HepG2 (cell line): Measurements from ENCODE around the gene RAB15. TPM values are rescaled to one million over a fixed set of nuclear protein-coding genes. Genes with fewer than 3 reads are reported as not detected.

ENCODE experiments used
- ATAC-seq: fragments of 200-7000 bp; cut with Tn5 transposase; 3 replicates; pipeline ENCODE4 v1.9.1; 2020; ENCODE audit warnings: mild to moderate bottlenecking, moderate library complexity
- BruUV-seq: library from RNA; stranded (reverse); fragments of 400-500 nt; replicated peaks from 2 replicates; lab custom pipeline; 2021; lab: Mats Ljungman, UMichigan
- CTCF ChIA-PET: fragments of 300-600 bp; formaldehyde crosslinking; extraction: SDS; loops from one replicate; lab custom pipeline; 2021; ENCODE audit warnings: low total read pairs, inconsistent platforms, low intra/inter-chr PET ratio; lab: Yijun Ruan, JAX
- POLR2A ChIA-PET: fragments of 350-600 bp; sonication (Branson Sonifier 250); formaldehyde crosslinking; loops from one replicate; lab custom pipeline; 2020; ENCODE audit warnings: antibody characterized with exemption, inconsistent platforms; lab: Yijun Ruan, JAX
- DNase-seq: peaks from one replicate; pipeline ENCODE4 v3.0.0-alpha.2; 2015; ENCODE audit warnings: low spot score
- FAIRE-seq: peaks from 3 replicates; lab custom pipeline; 2011; peaks lifted over from hg19 to GRCh38; lab: Jason Lieb, UNC
- H2AFZ ChIP-seq: one replicate; pipeline ENCODE4 v1.6.1; 2011; ENCODE audit warnings: low read length, inconsistent platforms
- H3K27ac ChIP-seq: fragments of 300-600 bp; 3 replicates; pipeline ENCODE4 v1.8.0; 2011; ENCODE audit warnings: mixed run types, mild to moderate bottlenecking, mixed read lengths, low read length, inconsistent platforms; ENCODE audit not compliant: insufficient read depth; ENCODE audit errors: extremely low read length
- H3K27me3 ChIP-seq, 2 experiments: fragments of 200-600 bp in 1 of 2; 2 replicates in 1 of 2; 3 replicates in 1 of 2; pipeline versions ENCODE4 v1.6.0 to v1.8.0; 2011; ENCODE audit warnings: low read length in 2 of 2, mild to moderate bottlenecking in 2 of 2, moderate library complexity in 2 of 2, inconsistent platforms in 1 of 2; ENCODE audit not compliant: insufficient read depth in 2 of 2, control insufficient read depth in 1 of 2
- H3K36me3 ChIP-seq, 2 experiments: fragments of 200-600 bp in 1 of 2; replicated peaks in 1 of 2; 2 replicates in 1 of 2; 3 replicates in 1 of 2; pipeline versions ENCODE4 v1.5.1 to v1.8.0; 2011; ENCODE audit warnings: low read length in 2 of 2, inconsistent platforms in 1 of 2; ENCODE audit not compliant: insufficient read depth in 2 of 2, control insufficient read depth in 1 of 2
- H3K4me1 ChIP-seq: 2 replicates; pipeline ENCODE4 v1.5.1; 2012; ENCODE audit warnings: low read length, inconsistent platforms; ENCODE audit not compliant: insufficient read depth
- H3K4me2 ChIP-seq: 2 replicates; pipeline ENCODE4 v1.6.0; 2011; ENCODE audit warnings: low read depth, low read length, inconsistent platforms
- H3K4me3 ChIP-seq, 3 experiments: fragments of 200-600 bp in 1 of 3; sonication (generic), shearing (Covaris generic) in 1 of 3; replicated peaks in 1 of 3; 2 replicates each; pipeline ENCODE4 v1.5.1; 2011 to 2016; ENCODE audit warnings: low read length in 3 of 3, inconsistent platforms in 2 of 3, low read depth in 2 of 3, mild to moderate bottlenecking in 2 of 3, control low read depth in 1 of 3, mixed read lengths in 1 of 3; ENCODE audit not compliant: insufficient read depth in 1 of 3
- H3K79me2 ChIP-seq: one replicate; pipeline ENCODE4 v1.6.1; 2011; ENCODE audit warnings: low read length, inconsistent platforms; ENCODE audit not compliant: insufficient read depth
- H3K9ac ChIP-seq: 2 replicates; pipeline ENCODE4 v1.6.0; 2011; ENCODE audit warnings: mild to moderate bottlenecking, low read depth, low read length, inconsistent platforms; ENCODE audit not compliant: insufficient read depth
- H3K9me3 ChIP-seq: 2 replicates; pipeline ENCODE4 v1.5.1; 2012; ENCODE audit warnings: mild to moderate bottlenecking, low read length
- H4K20me1 ChIP-seq: 2 replicates; pipeline ENCODE4 v1.6.0; 2011; ENCODE audit warnings: inconsistent platforms, mild to moderate bottlenecking, low read length, moderate library complexity; ENCODE audit not compliant: insufficient read depth
- AGO1 ChIP-seq: fragments of 200-400 bp; formaldehyde crosslinking; IDR thresholded peaks from 2 replicates; pipeline ENCODE4 v1.6.1; 2017; ENCODE audit warnings: mild to moderate bottlenecking, low read depth, low read length, moderate library complexity; ENCODE audit not compliant: poor library complexity, severe bottlenecking
- GPN1 ChIP-seq: sonication (generic); formaldehyde crosslinking; IDR thresholded peaks from 2 replicates; pipeline ENCODE4 v1.5.1; 2020; ENCODE audit warnings: missing genetic modification reagents, borderline replicate concordance
- NFKBIZ ChIP-seq: IDR thresholded peaks from 2 replicates; pipeline ENCODE4 v1.6.1; 2018; ENCODE audit warnings: missing genetic modification reagents, missing compliant biosample characterization
- POLR2A ChIP-seq, 2 experiments: IDR thresholded peaks; 2 replicates each; pipeline ENCODE4 v1.6.1; 2011; ENCODE audit warnings: low read depth in 2 of 2, low read length in 2 of 2, mild to moderate bottlenecking in 1 of 2, moderate library complexity in 1 of 2; ENCODE audit not compliant: insufficient read depth in 1 of 2
- POLR2AphosphoS5 ChIP-seq: IDR thresholded peaks from 2 replicates; pipeline ENCODE4 v1.6.1; 2012; ENCODE audit warnings: low read depth, low read length
- POLR2G ChIP-seq: fragments of 200-400 bp; formaldehyde crosslinking; IDR thresholded peaks from 2 replicates; pipeline ENCODE4 v1.6.1; 2018; ENCODE audit warnings: mild to moderate bottlenecking, low read depth, low read length, moderate library complexity
- RAD21 ChIP-seq: fragments of 450-650 bp; formaldehyde crosslinking; IDR thresholded peaks from 2 replicates; pipeline ENCODE4 v1.5.0; 2020; ENCODE audit warnings: mild to moderate bottlenecking
- RBM22 ChIP-seq: fragments of 200-400 bp; formaldehyde crosslinking; optimal IDR thresholded peaks from 2 replicates; pipeline ENCODE3; 2017; ENCODE audit warnings: mild to moderate bottlenecking, low read length, moderate library complexity
- SMC3 ChIP-seq: IDR thresholded peaks from 2 replicates; pipeline ENCODE4 v1.6.1; 2011; ENCODE audit warnings: low read length, improper control_type of control experiment
- SRSF4 ChIP-seq: fragments of 200-400 bp; formaldehyde crosslinking; IDR thresholded peaks from one replicate; pipeline ENCODE4 v1.6.1; 2018; ENCODE audit warnings: mild to moderate bottlenecking, low read depth, low read length, moderate library complexity; ENCODE audit not compliant: poor library complexity, severe bottlenecking
- STAG1 ChIP-seq: sonication (generic); formaldehyde crosslinking; IDR thresholded peaks from 2 replicates; pipeline ENCODE4 v1.4.0; 2020; ENCODE audit warnings: missing genetic modification reagents
- U2AF1 ChIP-seq: fragments of 200-400 bp; formaldehyde crosslinking; optimal IDR thresholded peaks from 2 replicates; pipeline ENCODE3; 2017; ENCODE audit warnings: mild to moderate bottlenecking, low read depth, low read length
- ZFP36L1 ChIP-seq: sonication (generic); formaldehyde crosslinking; IDR thresholded peaks from 2 replicates; pipeline ENCODE4 v1.8.0; 2022; ENCODE audit warnings: mild to moderate bottlenecking, missing genetic modification reagents, moderate library complexity
- ZNF558 ChIP-seq: sonication (generic); formaldehyde crosslinking; IDR thresholded peaks from 2 replicates; pipeline ENCODE4 v1.9.0; 2022; ENCODE audit warnings: mild to moderate bottlenecking, missing genetic modification reagents, borderline replicate concordance
- WGBS: methylation state at CpG from one replicate; pipeline ENCODE4 v1.1.6; 2017; ENCODE audit warnings: low lambda C conversion rate; 5-methylcytosine and 5-hydroxymethylcytosine counted together
- in situ Hi-C: cut with HindIII; loops from 2 replicates; pipeline ENCODE4 v1.10.0; 2017; ENCODE audit warnings: low pct_unique_long_range_greater_than_20kb; ENCODE audit not compliant: extremely low pct_ligation_motif_present
- intact Hi-C: fragments of 100-400 bp; cut with micrococcal nuclease; formaldehyde crosslinking; loops from one replicate; pipeline ENCODE4 v1.10.0; 2022; ENCODE audit not compliant: unreplicated experiment
- polyA plus RNA-seq, 8 experiments: library from polyadenylated mRNA; depleted of rRNA in 3 of 8; stranded (reverse) in 7 of 8; unstranded in 1 of 8; fragments of >200 nt; fragmentation: Illumina TruSeq in 4 of 8; extraction: Trizol in 4 of 8; gene quantifications; 2 replicates each; pipeline versions ENCODE4 v1.2.1 to v1.2.3, GENCODE V29; 2011 to 2016; ENCODE audit warnings: low read depth in 4 of 8, missing spikeins in 1 of 8, mixed read lengths in 1 of 8; ENCODE audit not compliant: insufficient read depth in 1 of 8
- total RNA-seq, 5 experiments: library from RNA; depleted of rRNA; stranded (reverse); fragments of >200 nt; fragmentation: Illumina TruSeq; extraction: Trizol; gene quantifications; 2 replicates each; pipeline ENCODE4 v1.2.3, GENCODE V29; 2016; ENCODE audit warnings: low read depth in 1 of 5
- TF ChIP-seq, protein P1 (sequence below): sonication (generic); formaldehyde crosslinking; IDR thresholded peaks from 2 replicates; pipeline ENCODE4 v1.4.0; 2020; ENCODE audit warnings: mild to moderate bottlenecking, missing genetic modification reagents, borderline replicate concordance
- TF ChIP-seq, protein P2 (sequence below): sonication (generic); formaldehyde crosslinking; IDR thresholded peaks from 2 replicates; pipeline ENCODE4 v1.5.0; 2020; ENCODE audit warnings: mild to moderate bottlenecking, missing genetic modification reagents, moderate library complexity
- TF ChIP-seq, protein P3 (sequence below): IDR thresholded peaks from 2 replicates; pipeline ENCODE4 v1.6.1; 2012; ENCODE audit warnings: inconsistent platforms

RAB15 gene
- total and polyA plus RNA-seq, 2 of the 13 experiments (the other 11 are each of a cell fraction or from before 2014, with no cell fraction given): 7.4 to 18.5 TPM

DNA sequence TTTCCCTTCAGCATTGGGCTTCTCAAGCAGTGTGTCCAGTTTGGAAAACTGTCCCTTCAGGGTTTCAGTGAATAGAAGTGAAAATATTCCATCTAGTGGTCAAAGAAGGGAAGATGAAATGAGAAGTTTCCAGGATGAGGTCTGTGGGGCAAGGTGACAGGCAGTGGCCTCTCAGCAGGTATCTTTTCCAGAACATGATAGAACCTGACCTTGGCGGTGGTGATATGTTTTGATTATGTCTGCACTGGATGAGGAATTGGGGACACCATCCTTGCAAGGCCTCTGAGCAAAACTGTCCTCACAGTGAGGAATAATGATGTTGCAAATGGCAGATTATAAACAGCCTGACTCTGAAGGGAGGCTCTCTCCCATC is 34.3 kb downstream of the RAB15 start:
- peaks cover 3 to 8% of the 10 kb centered on the region in 2 experiments; a peak in 4 of 5 replicates for H3K36me3 ChIP-seq
- ChIA-PET POLR2A (interaction anchor here (1.2 to 2.6 kb wide), 3 partner anchors 11 to 550 kb away, joined by 3 to 31 read pairs (median 4); partner anchors contain the start of gene FNTB), CTCF (interaction anchor here (1.3 kb wide), 1 partner anchor 115 kb away, joined by 3 read pairs; no protein-coding TSS in a partner anchor)
- H3K9me3 ChIP-seq: no peaks in the 10 kb centered on the region
- H3K4me1 ChIP-seq: peaks cover 63% of the 10 kb centered on the region
- no peaks in the 10 kb centered on the region; the same call in 1 of the 2 replicates for H4K20me1 ChIP-seq
- H3K27me3 ChIP-seq: no peaks in the 10 kb centered on the region; a peak in 1 of 5 replicates
- H2AFZ ChIP-seq: no peak overlapping the region
- H3K4me2 ChIP-seq: no peak overlapping the region
- no peak overlapping the region for H3K9ac ChIP-seq
- H3K4me3 ChIP-seq: no peak overlapping the region
- in situ Hi-C loops: no loop called here
- peak; percentile 18 for ATAC-seq
- H3K27ac ChIP-seq: peak overlapping the region; percentile 0
- H3K79me2 ChIP-seq: peaks cover 28% of the 10 kb centered on the region
- FAIRE-seq: peak; percentile 64
- TF ChIP-seq, protein P1, sequence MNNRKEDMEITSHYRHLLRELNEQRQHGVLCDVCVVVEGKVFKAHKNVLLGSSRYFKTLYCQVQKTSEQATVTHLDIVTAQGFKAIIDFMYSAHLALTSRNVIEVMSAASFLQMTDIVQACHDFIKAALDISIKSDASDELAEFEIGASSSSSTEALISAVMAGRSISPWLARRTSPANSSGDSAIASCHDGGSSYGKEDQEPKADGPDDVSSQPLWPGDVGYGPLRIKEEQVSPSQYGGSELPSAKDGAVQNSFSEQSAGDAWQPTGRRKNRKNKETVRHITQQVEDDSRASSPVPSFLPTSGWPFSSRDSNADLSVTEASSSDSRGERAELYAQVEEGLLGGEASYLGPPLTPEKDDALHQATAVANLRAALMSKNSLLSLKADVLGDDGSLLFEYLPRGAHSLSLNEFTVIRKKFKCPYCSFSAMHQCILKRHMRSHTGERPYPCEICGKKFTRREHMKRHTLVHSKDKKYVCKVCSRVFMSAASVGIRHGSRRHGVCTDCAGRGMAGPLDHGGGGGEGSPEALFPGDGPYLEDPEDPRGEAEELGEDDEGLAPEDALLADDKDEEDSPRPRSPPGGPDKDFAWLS (CRISPR knock-in tag): no peak
- TF ChIP-seq, protein P2, sequence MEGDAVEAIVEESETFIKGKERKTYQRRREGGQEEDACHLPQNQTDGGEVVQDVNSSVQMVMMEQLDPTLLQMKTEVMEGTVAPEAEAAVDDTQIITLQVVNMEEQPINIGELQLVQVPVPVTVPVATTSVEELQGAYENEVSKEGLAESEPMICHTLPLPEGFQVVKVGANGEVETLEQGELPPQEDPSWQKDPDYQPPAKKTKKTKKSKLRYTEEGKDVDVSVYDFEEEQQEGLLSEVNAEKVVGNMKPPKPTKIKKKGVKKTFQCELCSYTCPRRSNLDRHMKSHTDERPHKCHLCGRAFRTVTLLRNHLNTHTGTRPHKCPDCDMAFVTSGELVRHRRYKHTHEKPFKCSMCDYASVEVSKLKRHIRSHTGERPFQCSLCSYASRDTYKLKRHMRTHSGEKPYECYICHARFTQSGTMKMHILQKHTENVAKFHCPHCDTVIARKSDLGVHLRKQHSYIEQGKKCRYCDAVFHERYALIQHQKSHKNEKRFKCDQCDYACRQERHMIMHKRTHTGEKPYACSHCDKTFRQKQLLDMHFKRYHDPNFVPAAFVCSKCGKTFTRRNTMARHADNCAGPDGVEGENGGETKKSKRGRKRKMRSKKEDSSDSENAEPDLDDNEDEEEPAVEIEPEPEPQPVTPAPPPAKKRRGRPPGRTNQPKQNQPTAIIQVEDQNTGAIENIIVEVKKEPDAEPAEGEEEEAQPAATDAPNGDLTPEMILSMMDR (CRISPR knock-in tag): peak; percentile 73
- TF ChIP-seq RAD21 (CRISPR knock-in tag): peak; percentile 34; the same call in 1 of the 2 replicates
- peak; percentile 12; the same call in 1 of the 2 replicates for TF ChIP-seq POLR2AphosphoS5
- TF ChIP-seq SMC3: peak; percentile 40; the same call in 1 of the 2 replicates
- 0 out of 2 replicates have a peak, but pooled peaks have one; percentile 8 for TF ChIP-seq ZNF558
- TF ChIP-seq GPN1 (CRISPR knock-in tag): no peak
- TF ChIP-seq STAG1 (CRISPR knock-in tag): peak; percentile 57
- TF ChIP-seq U2AF1: peak; percentile 17
- no peak for TF ChIP-seq ZFP36L1 (CRISPR knock-in tag)
- no peak for TF ChIP-seq SRSF4
- TF ChIP-seq POLR2G: peak; percentile 78
- TF ChIP-seq NFKBIZ: 0 out of 2 replicates have a peak, but pooled peaks have one; percentile 14
- peak; percentile 96 for TF ChIP-seq RBM22
- 0 out of 4 replicates have a peak, but pooled peaks of 1 of the 2 experiments have one; percentile 34 for TF ChIP-seq POLR2A (IDR thresholded peaks at IDR 0.05; ENCODE audit: insufficient read depth in 1 of 2, low read depth in 2 of 2, low read length in 2 of 2)
- TF ChIP-seq, protein P3, sequence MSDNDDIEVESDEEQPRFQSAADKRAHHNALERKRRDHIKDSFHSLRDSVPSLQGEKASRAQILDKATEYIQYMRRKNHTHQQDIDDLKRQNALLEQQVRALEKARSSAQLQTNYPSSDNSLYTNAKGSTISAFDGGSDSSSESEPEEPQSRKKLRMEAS: peak; percentile 18; the same call in 1 of the 2 replicates
- TF ChIP-seq AGO1: peak; percentile 45
- TF ChIP-seq, all 625 proteins: peak for 13
- DNase-seq: peak; percentile 63
- WGBS: 56% methylated on average over 1 of the region's 1 CpG
- BruUV-seq: no TSS peak
- intact Hi-C loops: loop anchor here (1.0 to 10.0 kb wide), 2 partner anchors 24 to 233 kb away; partner anchors contain the start of genes CHURC1 and PLEKHG3
